A673 (cell line): ENCODE results near the gene SIRT7. TPM values are rescaled to one million over a fixed set of nuclear protein-coding genes. Genes with fewer than 3 reads are reported as not detected.

Experiments used
- BruUV-seq: library from RNA; stranded (reverse); fragments of 400-500 nt; replicated peaks from 2 replicates; lab custom pipeline; 2021; lab: Mats Ljungman, UMichigan
- CTCF ChIA-PET: fragments of 300-600 bp; sonication (Branson Sonifier 250); formaldehyde crosslinking; loops from one replicate; lab custom pipeline; 2022; ENCODE audit warnings: antibody characterized with exemption; lab: Charles Lee
- POLR2A ChIA-PET: fragments of 300-600 bp; sonication (Branson Sonifier 250); formaldehyde crosslinking; loops from one replicate; lab custom pipeline; 2022; ENCODE audit warnings: antibody characterized with exemption; ENCODE audit not compliant: low non-redundant PET; lab: Charles Lee
- DNase-seq: peaks from one replicate; pipeline ENCODE4 v3.0.0-alpha.2; 2015; ENCODE audit warnings: low spot score
- H3K27ac ChIP-seq: fragments of 200-600 bp; sonication (generic); 2 replicates; pipeline ENCODE4 v1.5.1; 2016; ENCODE audit warnings: mixed run types, low read depth, mild to moderate bottlenecking, mixed read lengths, antibody characterized with exemption, low read length; ENCODE audit not compliant: poor library complexity, severe bottlenecking
- H3K27me3 ChIP-seq: fragments of 200-600 bp; sonication (generic); replicated peaks from 2 replicates; pipeline ENCODE4 v1.6.1; 2017; ENCODE audit warnings: mixed run types, low read depth, mild to moderate bottlenecking, mixed read lengths, antibody characterized with exemption, low read length; ENCODE audit not compliant: insufficient read depth, poor library complexity
- H3K36me3 ChIP-seq: fragments of 200-600 bp; sonication (generic); 2 replicates; pipeline ENCODE4 v1.6.1; 2016; ENCODE audit warnings: mixed run types, mild to moderate bottlenecking, mixed read lengths, antibody characterized with exemption, low read length; ENCODE audit not compliant: insufficient read depth, poor library complexity, severe bottlenecking
- H3K4me1 ChIP-seq: fragments of 200-600 bp; sonication (generic); 2 replicates; pipeline ENCODE4 v1.6.1; 2017; ENCODE audit warnings: mixed run types, mild to moderate bottlenecking, mixed read lengths, antibody characterized with exemption, low read length; ENCODE audit not compliant: insufficient read depth, poor library complexity, severe bottlenecking
- H3K4me3 ChIP-seq: fragments of 200-600 bp; sonication (generic); 2 replicates; pipeline ENCODE4 v1.5.1; 2016; ENCODE audit warnings: low read depth, mixed run types, mild to moderate bottlenecking, mixed read lengths, low read length; ENCODE audit not compliant: poor library complexity, severe bottlenecking
- H3K9me3 ChIP-seq: fragments of 200-600 bp; sonication (generic); 2 replicates; pipeline ENCODE4 v1.6.1; 2016; ENCODE audit warnings: mixed run types, low read depth, mild to moderate bottlenecking, mixed read lengths, antibody characterized with exemption, low read length; ENCODE audit not compliant: poor library complexity, severe bottlenecking
- EZH2 ChIP-seq: fragments of 200-600 bp; sonication (generic); IDR thresholded peaks from 2 replicates; pipeline ENCODE4 v1.6.1; 2017; ENCODE audit warnings: borderline replicate concordance, low read depth, mild to moderate bottlenecking, mixed read lengths, antibody characterized with exemption, low read length; ENCODE audit not compliant: poor library complexity, severe bottlenecking
- intact Hi-C: fragments of 100-400 bp; cut with micrococcal nuclease; formaldehyde crosslinking; loops from one replicate; pipeline ENCODE4 v1.10.0; 2022; ENCODE audit not compliant: unreplicated experiment
- total RNA-seq: library from RNA; stranded (reverse); gene quantifications from 2 replicates; pipeline ENCODE4 v1.2.3, GENCODE V29; 2021
- TF ChIP-seq, protein P1 (sequence below): fragments of 300-800, 200-600 bp; sonication (generic); conservative IDR thresholded peaks from 2 replicates; pipeline ENCODE4 v1.5.1; 2017; ENCODE audit warnings: low read depth, mild to moderate bottlenecking, antibody characterized with exemption, low read length, moderate library complexity, mixed read lengths

The SIRT7 gene
- total RNA-seq, 1 experiment from 2014 or later: 36.6 TPM

DNA sequence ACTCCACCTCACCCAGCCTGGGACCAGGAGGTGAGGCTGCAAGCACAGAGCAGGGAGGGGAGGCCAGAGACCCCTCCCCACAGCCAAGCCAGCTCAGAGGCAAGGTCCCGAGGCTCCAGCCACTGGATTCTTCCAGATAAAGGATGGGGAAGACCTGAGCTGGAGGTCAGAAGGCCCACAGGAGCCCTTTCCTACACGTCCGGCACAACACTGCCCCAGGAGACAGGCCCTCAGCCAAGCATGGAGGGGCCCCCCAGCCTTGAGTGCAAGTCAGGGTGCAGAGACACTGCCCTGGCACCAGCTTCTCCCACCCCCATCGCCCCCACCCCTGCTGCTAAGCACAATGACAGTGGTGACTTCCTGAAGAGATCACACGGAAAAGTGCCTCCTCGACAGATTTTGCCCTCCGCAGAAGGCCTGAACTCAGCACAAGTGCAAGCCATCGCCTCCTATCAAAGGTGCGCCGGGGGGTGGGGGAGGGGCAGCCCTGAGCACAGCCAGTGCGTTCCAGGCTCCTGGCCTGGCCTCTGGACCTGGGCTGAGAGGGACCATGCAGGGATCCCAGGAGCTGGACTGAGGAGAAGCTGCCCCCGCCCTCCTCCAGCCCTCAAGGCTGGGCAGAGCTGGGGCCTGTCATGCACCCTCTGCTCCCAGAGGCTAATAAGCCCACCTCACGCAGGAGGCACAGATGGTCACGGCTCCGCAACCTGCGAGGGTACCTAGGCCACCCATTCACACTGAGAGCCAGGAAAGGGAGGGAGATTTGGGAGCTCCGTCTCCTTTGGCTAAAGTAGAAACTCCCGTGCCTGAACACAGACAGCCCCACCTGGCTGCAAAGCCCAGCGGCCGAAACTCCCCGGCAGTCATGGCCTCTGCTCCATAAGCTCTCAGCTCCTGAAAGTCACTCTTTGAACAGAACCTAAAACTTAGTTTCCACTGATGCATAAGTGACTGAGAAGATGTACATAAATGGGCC, 6.9 kb upstream of the SIRT7 start:
- CTCF ChIA-PET: no interaction called here
- intact Hi-C loops: no loop called here

DNA sequence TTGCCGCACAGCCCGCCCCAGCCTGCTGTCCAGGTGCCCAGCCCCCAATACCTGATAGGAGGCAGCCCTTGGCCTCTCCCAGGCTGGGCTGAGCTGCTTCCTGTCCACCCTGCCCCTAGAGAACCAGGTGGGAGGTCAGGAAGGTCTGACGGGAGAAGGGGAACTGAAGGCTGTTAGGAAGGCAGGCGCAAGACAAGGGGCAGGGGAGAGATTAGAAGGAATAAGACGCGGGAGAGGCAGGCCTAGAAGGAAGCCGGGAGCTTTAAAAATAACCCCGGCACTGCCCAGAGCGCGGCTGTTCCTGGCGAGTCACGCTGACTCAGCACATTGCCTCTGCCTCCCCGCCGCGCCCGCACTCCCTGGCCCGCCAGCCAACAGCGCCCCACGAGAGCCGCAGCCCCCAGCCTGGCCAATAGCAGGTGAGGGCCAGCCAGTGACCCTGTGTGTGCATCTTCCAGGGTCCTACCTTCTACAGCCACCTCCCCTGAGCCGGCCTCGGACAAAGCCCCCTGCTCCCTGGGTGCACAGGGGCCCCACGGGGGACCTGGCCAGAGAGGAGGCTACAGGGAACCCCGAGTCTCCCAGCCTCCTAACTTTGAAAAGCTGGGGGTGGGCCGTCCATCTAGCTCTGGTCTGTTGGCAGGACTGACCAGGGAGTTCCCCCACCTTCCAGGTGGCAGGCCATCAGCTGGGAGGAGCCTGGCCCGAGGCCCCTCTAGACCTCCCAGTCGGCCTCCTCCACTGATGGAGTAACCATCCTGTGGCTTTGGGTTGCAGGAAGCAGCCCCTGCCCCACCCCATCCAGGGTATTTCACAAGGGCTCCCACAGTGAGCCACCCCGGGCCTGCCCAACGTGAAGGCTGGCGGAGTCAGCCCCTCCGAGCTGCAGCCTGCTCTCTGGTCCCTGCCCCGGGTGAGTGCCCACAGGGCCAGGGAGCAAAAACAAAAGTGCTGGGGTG, 5.6 kb upstream of the SIRT7 start:
- peaks cover 19% of the 10 kb centered on the region for H3K36me3 ChIP-seq
- DNase-seq: peak; percentile 62
- CTCF ChIA-PET: no interaction called here

More for the DNA sequence above, 6.9 kb upstream of the SIRT7 start:
- no TSS peak for BruUV-seq
- POLR2A ChIA-PET: interaction anchor here (0.6 kb wide), 1 partner anchor 32 kb away, joined by 19 read pairs; no protein-coding TSS in a partner anchor
- H3K4me3 ChIP-seq: no peak overlapping the region
- H3K36me3 ChIP-seq: peaks cover 19% of the 10 kb centered on the region
- H3K4me1 ChIP-seq: peaks cover 38% of the 10 kb centered on the region
- no peaks in the 10 kb centered on the region for H3K27me3 ChIP-seq
- H3K9me3 ChIP-seq: no peaks in the 10 kb centered on the region
- H3K27ac ChIP-seq: peak overlapping the region; percentile 73
- TF ChIP-seq, protein P1, sequence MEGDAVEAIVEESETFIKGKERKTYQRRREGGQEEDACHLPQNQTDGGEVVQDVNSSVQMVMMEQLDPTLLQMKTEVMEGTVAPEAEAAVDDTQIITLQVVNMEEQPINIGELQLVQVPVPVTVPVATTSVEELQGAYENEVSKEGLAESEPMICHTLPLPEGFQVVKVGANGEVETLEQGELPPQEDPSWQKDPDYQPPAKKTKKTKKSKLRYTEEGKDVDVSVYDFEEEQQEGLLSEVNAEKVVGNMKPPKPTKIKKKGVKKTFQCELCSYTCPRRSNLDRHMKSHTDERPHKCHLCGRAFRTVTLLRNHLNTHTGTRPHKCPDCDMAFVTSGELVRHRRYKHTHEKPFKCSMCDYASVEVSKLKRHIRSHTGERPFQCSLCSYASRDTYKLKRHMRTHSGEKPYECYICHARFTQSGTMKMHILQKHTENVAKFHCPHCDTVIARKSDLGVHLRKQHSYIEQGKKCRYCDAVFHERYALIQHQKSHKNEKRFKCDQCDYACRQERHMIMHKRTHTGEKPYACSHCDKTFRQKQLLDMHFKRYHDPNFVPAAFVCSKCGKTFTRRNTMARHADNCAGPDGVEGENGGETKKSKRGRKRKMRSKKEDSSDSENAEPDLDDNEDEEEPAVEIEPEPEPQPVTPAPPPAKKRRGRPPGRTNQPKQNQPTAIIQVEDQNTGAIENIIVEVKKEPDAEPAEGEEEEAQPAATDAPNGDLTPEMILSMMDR: no peak
- no peak for TF ChIP-seq EZH2
- no peak for DNase-seq

More for the DNA sequence above, 5.6 kb upstream of the SIRT7 start:
- BruUV-seq: no TSS peak
- H3K4me3 ChIP-seq: peak overlapping the region; percentile 10
- no peaks in the 10 kb centered on the region for H3K27me3 ChIP-seq
- peak overlapping the region; percentile 73 for H3K27ac ChIP-seq
- intact Hi-C loops: no loop called here
- H3K4me1 ChIP-seq: peaks cover 27% of the 10 kb centered on the region
- TF ChIP-seq, protein P1: no peak
- TF ChIP-seq EZH2: no peak
- POLR2A ChIA-PET: interaction anchor here (0.6 kb wide), 1 partner anchor 196 kb away, joined by 4 read pairs; no protein-coding TSS in a partner anchor
- no peaks in the 10 kb centered on the region for H3K9me3 ChIP-seq
